Lower leg skin (tissue), 3 donors: ENCODE measurements around the gene GAREM1.

ENCODE experiments used
- POLR2A ChIP-seq, 2 donors: fragments of 450-650 bp; IDR thresholded peaks; one replicate each; pipeline ENCODE4 v1.6.1; 2016 to 2017; ENCODE audit warnings: antibody characterized with exemption in 2 of 2, mild to moderate bottlenecking in 1 of 2, moderate library complexity in 1 of 2
- TF ChIP-seq, protein P1 (sequence below), 3 donors: fragments of 450-650 bp; IDR thresholded peaks; one replicate each; pipeline ENCODE4 v1.5.1; 2016; ENCODE audit warnings: antibody characterized with exemption in 3 of 3, mild to moderate bottlenecking in 3 of 3, moderate library complexity in 2 of 3

DNA sequence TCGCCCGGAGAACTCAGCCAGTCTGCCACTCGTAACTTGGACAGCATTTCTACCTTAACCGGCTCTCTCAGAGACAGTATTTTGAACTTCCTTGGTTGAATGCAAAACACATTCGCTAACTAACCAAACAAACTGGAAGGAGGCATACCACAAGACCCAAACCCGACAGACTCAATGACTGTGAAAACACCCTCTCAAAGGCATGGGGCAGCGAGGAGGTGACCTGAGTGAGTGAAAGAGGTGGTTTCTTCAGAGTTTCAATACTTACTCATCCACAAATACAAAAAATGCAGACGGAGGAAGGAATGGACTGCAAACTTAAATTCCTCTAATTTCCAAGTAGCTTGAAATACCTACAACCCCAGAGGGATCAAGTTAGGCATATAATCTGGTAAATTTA is 132.9 kb downstream of the GAREM1 start:
- no peak for TF ChIP-seq POLR2A (IDR thresholded peaks at IDR 0.05)
- TF ChIP-seq, protein P1, sequence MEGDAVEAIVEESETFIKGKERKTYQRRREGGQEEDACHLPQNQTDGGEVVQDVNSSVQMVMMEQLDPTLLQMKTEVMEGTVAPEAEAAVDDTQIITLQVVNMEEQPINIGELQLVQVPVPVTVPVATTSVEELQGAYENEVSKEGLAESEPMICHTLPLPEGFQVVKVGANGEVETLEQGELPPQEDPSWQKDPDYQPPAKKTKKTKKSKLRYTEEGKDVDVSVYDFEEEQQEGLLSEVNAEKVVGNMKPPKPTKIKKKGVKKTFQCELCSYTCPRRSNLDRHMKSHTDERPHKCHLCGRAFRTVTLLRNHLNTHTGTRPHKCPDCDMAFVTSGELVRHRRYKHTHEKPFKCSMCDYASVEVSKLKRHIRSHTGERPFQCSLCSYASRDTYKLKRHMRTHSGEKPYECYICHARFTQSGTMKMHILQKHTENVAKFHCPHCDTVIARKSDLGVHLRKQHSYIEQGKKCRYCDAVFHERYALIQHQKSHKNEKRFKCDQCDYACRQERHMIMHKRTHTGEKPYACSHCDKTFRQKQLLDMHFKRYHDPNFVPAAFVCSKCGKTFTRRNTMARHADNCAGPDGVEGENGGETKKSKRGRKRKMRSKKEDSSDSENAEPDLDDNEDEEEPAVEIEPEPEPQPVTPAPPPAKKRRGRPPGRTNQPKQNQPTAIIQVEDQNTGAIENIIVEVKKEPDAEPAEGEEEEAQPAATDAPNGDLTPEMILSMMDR (IDR thresholded peaks at IDR 0.05) = no peak
